Hematopoietic multipotent progenitor cell (in vitro differentiated cells): ENCODE measurements around the gene FAM3B. TPM values are rescaled to one million over a fixed set of nuclear protein-coding genes. Genes with fewer than 3 reads are reported as not detected.

ENCODE experiments used
- DNase-seq, 3 donors: peaks; one replicate each; pipeline ENCODE4 v3.0.0-alpha.2; 2011 to 2015; ENCODE audit warnings: low read depth in 2 of 3, low spot score in 2 of 3
- total RNA-seq: library from RNA; depleted of rRNA; stranded (reverse); fragments of >200 nt; gene quantifications from one replicate; pipeline ENCODE4 v1.2.3, GENCODE V29; 2012

The FAM3B gene
- total RNA-seq, 1 donor = under 0.01 TPM

DNA sequence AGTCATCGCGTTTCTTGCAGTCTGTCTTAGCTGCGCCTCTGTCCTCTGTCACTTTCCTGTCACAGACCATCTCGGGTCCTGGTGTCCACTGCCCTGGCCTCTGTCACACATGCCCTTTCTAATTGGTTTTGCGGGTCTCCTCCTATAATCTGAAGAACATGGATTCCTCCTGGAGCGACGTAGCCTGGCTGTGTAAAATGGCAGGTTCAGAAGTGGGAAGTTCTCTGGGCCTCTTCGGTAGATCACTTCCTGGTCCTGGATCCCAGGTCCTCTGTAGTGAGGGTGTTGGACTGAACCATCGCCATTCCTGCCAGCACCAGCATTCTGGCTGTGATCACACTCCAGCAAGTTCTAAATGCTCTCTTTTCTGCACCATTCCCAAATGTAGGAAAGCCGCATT lies 857 bp downstream of the FAM3B start:
- no peak for DNase-seq

DNA sequence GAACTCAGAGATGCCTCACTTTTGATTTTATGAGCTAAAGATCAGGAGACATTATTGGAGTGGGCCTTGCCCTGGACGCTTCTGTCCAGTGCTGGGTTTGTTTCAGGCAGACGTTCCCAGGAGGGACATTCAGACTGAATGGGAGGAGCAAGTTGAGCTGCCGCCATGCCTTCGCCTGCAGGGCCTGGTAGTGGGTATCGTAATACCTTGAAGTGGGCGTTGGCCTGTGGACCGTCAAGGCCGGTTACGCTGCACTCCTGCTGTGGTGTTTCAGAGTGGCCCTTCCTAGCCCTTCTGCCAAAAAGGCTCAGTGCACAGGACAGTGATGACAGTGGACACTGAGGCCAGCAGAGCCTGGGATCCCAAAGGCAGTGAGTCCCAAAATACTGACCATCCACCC lies 1.6 kb downstream of the FAM3B start:
- DNase-seq = no peak

DNA sequence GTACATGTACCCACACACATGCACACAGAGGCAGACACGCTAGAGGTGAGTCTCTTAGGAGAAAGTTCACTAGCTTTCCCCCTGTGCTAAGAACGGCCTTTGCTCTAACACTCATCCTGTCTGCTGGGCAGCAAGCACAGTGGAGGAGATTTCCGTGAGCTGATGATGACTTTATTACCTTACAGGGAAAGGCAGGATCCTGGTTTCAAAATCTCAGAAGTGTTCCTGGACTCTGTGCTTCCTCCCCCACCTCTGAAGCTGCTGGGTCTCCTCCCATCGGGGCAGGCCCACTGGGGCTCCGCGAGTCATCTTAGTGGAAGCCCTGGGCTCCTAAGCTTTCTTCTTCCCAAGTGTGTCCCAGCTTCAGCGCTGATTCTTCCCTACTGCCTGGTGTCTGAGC lies 2.7 kb downstream of the FAM3B start:
- DNase-seq = no peak

DNA sequence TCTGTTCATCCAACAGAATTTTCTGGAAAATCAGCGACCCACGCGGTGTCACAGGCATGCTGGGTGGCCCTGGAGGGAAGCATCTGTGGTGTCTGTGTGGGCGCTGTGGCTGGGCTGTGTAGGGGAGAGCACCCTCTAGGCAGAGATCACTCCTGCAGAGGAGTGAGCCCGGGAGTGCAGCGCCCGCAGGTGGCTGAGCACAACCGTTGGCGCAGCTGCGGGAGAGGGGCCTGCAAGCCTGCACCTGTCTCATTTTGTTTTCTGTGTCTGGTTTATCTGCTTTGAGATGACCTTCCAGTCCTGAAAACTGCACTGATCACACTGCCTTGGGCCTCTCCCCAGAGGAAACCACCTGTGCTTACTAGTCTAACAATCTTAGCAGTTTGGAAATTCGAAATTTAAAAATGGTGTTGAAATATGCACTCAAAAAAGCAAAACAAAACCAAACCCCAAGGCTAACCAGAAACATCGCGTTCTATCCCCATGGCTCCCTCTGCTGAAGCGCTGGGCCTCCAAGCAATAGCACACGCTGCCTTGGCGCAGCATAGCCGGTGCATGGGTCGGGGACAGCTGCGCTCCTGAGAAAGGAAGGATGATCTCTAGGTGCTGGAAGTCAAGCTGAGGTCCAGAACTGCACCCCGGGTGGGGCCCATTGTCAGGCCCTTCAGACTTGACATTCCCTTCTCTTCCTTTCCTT lies 4.8 kb downstream of the FAM3B start:
- DNase-seq = no peak

DNA sequence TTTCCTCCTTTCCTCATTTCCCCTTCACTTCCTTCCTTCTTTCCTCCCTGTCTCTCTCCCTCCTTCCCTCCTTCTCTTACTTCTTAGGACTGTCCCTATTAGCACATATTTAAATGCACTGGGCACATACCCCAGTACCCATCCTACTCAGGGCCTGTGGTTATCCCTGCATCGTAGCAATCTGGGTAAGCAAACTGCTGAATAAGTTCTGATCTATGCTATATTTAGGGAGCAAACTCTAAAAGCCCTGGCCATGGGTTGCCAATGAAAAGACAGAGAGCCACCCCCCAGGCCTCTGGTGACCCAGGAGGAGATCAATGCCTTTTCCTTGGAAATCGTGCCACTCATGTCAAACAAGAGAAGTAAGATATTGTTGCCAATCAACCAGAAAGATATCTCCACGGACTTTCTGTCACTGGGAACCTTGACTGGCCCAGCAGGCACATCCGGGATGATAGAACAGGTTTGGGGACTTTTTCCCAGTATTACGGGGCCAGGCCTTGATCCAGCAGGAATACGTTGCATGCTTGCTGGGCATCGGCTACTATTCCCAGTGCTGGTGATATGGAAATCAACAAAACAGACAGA lies 5.4 kb downstream of the FAM3B start:
- DNase-seq = no peak

DNA sequence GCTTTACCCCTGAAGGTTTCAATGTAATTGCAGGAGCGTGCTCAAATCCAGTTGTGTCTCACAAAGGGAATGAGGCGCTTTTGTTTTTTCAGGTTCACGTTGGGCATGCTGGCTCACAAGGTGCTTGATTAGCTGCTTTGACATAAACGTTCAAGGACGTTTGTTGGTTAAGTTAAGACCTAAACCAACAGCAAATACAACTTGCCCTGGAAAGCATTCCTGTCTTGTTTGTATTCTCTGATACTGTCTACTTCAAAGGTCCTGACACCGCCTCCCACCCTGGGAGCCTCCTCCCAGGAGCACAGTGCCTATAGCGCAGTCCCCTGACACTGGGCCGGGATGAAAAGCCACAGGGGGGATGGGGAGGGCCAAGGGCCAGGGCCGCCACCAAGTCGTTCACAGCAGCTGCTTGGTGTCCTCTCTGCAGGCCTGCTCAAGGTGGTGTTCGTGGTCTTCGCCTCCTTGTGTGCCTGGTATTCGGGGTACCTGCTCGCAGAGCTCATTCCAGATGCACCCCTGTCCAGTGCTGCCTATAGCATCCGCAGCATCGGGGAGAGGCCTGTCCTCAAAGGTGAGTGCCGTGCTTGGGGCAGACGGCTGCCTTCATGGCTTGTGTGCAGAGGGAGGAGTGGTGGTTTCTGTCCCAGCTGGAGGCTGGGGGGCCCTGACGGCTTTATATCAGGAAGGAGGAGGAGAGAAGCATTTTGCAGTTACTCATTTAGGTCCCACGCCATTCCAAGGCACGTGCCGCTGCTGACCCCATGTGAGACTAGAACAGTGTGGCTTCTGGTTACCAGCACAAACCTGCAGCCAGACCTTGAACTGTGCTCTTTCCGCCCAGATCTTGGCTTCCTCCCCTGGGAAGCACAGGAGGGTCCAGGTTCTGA lies 6.1 kb downstream of the FAM3B start:
- DNase-seq = no peak

DNA sequence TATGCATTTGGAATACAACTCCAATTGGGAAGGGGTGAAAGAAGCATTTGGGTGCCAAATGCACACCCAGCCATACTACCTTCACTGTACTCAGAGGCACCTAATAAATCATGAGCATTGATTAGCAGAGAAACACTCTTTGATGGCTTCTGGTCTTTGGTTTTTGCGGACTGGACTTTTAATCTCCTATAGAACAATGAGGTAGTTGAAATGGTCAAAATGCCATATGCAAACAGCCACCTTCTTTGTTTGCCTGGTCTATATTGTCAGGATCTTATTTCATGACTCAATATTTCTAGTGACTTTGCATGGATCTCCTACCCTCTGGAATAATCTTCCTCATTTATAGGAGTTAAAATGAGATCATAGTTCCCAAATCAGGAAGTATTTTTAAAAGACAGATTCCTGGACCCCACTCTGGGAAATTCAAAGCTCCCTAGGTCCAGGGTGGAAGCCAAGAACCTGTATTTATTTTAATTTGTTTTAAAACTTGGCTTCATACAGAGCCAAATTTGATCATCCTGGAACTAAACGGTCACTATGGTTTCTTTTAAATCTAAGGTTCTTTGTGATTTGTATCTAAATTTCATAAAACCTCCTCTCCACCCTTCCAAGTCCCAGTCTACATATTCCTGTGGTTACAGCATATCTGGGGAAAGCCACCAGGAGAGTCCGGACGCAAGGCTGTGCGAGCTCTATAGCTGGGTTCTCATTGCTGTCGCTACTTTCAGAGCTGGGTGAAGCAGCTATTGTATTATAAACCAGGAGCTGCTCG lies 8.7 kb downstream of the FAM3B start:
- no peak for DNase-seq

DNA sequence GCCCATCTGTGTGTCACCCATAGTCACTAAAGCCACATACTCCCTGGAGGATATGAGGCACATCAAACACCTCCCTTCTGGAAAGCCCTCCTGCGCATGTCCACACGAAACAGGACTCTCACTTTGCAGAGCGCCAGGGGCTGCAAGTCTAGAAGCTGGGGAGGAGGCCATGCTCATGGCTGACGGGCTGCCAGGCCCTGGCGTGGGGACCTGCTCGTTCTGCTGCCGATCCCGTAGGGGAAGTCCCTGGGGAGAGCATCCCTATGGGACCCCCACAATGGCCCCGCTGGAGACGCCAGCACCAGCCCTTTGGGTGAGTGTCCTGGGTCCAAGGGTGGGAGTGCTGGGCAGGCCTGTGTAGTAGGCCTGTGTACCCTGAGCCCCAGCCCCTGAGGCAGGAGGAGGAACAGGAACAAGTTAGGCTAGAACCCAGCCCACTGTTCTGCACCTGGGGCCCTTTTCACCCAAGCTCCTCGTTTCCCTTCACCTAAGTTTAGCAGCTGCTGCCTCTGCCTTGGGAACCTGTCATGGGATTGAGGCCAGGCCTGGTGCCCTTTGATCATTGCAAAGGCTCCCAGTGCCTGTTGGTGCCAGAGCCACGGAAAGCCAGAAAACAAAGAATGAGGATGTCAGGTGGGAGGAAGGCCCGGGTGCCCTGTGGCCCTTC lies 9.9 kb downstream of the FAM3B start:
- no peak for DNase-seq

DNA sequence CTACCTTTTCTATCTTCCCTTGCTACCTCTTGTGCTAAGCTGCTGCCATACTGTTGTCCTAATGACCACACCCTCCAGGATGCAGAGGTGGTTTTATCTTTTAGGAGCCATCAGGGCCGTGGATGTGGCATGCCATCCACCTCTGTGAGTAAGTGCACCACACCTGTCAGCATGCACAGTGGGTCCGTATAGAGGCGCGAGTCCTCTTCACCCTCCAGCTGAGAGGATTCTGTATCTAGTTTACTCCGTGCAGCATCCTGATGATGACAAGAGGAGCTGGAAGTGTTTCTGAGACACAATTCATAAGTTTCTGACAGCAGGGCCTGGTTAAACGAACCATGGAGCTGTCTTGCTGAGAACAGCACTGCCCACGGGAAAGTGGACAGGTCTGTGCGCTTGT lies 11.2 kb downstream of the FAM3B start:
- DNase-seq = no peak

DNA sequence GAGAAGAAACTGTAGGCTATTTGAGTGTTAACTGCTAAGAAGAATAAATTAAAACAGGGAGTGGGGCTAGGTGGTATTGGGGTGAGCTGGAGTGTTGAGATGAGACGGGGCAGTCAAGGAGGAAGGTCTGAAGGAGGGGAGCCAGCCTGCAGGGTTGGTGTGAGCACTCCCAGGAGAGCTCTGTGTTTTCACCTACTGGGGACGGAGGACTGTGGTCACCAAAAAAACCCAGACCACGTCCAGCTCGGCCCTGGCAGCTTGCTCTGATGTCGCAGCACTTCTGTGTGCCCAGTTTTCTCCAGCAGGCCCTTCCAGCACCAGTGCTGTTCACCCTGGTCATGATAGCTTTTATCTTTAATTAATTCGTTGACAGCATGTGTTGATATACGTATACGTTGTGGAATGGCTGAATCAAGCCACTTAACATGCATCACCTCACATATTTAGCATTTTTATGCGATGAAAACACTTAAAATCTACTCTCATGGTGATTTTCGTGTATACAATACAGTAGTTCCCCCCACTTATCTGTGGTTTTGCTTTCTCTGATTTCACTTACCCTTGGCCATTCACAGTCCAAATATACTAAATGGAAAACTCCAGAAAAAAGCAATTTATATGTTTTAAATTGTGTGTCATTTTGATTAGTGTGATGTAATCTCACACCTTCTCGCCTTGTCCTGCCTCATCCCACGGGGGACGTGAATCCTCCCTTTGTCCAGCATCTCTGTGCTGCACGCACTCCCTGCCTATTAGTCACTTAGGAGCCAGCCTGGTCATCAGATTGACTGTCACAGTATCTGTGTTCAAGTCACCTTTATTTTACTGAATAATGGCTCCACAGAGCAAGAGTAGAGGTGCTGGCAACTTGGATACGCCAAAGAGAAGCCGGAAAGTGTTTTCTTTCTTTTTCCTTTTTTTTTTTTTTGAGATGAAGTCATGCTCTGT lies 12.3 kb downstream of the FAM3B start:
- no peak for DNase-seq

DNA sequence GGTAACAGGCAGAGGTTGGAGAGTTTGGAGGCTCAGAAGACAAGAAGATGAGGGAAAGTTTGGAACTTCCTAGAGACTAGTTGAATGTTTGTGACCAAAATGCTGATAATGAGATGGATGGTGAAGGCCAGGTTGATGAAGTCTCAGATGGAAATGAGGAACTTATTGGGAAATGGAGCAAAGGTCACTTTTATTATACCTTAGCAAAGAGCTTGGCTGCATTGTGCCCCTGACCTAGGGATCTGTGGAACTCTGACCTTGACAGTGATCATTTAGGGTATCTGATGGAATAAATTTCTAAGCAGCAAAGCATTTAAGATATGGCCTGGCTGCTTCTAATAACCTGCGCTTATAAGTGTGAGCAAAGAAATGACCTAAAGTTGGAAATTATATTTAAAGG lies 17.2 kb downstream of the FAM3B start:
- DNase-seq = no peak

DNA sequence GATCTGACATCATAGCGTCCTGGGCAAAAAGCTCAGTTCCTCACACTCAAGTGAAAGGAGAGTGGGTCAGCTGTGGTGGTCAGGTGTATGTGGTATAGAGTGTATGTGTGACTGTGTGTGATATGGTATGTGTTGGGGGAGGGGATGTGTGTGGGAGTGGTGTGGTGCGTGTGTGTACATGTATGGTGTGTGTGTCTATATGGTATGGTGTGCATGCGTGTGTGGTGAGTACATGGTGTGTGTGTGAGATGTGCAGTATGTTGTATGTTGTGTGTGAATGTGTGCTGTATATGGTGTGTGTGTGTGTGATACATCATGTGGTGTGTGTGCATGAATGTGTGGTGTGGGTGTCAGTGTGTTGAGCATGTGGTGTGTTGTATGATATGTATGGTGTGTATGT lies 20.9 kb downstream of the FAM3B start:
- no peak for DNase-seq

DNA sequence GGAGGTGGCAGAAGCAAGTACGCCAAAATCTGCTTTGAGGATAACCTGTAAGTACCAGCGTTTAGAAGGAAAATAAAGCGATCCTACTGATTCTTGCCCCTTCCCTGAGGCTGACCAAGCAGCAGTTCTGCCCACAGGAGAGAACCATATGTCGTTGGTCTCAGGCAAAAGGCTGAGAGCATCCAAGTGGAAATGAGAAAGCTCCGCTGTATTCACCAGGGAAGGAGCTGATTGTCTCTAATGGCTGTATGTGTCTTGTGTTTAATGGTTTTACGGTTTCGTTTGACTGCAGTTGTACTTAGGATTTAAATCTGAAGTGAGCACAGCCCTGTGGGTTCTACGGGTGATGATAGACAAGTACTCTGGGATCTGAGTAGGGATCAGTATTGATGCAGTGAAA lies 21.9 kb downstream of the FAM3B start:
- DNase-seq = no peak

DNA sequence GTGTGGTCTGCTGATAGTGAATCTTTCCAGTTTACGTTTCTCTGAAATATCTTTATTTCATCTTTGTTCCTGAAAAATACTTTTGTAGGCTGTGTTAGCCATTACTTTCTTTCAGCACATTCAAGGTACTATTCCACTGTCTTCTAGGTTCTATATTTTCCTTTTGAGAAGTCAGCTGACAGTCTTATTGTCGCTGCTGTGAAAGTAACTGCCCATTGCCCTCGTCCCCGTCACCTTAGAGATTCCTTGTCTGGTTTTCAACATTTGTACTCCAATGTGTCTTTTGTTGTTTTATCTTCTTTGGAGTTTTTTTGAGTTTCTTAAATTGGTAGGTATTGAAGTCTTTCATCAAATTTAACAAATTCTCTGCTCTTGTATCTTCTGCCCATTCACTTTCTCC lies 25.4 kb downstream of the FAM3B start:
- DNase-seq = no peak

DNA sequence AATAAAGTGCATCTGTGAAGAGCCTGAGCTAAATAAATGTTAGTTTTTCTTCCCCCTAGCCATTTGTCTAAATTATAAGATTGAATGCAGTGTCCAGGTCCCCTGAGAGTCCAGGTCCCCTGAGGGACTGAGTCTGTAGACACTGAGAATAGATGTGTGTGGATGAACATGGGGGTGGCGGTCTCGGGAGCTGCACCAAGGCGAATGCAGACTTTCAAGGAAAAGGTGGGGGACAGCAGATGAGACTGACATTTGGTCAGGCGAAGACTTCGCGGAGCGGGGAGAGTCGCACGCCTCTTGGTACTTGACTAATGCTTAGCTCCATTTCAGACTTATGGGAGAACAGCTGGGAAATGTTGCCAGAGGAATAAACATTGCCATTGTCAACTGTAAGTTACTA lies 27.5 kb downstream of the FAM3B start:
- DNase-seq = no peak

DNA sequence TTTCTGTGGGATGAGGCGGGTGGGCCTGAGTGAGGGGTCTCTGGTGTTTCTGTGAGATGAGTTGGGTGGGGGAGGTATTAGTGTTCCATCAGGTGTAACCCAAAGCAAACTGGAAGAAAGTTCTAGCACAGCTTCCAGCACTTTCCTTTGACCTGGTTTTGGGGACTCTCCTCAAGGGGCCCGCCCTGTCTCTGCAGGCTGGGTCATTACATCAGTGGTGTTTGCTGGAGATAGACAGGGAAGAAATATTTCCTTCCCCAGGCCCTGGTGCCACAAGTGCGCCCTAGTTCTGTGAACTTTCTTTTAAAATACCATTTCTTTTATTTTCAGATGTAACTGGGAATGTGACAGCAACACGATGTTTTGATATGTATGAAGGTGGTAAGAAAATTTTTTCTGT lies 28.8 kb downstream of the FAM3B start:
- DNase-seq = no peak

DNA sequence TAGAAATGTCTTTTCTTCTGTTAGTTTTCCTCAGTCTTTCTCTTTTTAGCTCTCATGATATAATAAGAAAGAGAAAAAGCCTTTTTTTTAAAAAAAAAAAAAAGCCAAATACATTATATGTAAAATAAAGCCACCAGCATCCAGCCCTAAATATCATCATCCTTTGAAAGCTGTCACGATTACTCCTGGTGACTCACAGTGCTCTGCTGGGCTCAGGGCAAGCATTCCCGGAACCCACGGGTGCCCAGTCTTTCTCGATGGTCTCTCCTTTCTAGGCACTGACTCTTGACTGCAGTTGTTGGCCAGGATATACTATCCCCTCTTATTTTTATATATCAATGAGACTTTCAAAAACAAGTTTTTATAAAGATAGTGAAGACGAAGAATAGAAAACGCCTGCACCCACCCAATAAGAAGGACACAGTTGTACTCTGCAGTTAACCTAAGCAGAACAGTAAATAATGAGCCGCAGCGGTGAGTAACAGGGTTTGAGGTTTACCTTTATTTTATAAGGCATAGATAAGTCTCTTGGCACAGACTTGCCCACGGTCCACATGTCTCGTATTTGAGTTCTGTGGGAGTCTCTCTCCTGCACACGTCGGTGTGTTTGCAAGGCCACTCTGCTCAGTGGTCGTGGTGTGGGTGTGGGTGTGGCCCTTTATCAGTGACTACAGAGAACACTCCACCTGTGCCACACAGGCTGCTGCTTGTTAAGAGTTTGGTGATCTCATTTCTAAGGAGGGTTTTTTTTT lies 29.5 kb downstream of the FAM3B start:
- no peak for DNase-seq

DNA sequence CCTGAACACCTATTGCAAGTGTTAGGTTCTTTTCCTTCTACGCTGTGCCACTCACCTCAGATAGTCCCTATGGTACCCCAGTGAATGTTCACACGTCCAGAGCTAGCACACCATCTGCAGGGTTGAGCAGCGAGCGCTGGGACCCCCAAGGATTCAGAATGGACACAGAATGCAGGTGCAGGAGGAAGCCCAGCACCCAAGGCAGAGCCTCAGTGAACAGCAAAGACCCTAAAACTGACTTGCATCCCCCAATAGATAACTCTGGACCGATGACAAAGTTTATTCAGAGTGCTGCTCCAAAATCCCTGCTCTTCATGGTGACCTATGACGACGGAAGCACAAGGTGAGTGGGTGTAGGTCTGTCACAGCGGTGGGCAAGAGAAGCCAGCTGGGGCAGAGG lies 30.2 kb downstream of the FAM3B start:
- no peak for DNase-seq

DNA sequence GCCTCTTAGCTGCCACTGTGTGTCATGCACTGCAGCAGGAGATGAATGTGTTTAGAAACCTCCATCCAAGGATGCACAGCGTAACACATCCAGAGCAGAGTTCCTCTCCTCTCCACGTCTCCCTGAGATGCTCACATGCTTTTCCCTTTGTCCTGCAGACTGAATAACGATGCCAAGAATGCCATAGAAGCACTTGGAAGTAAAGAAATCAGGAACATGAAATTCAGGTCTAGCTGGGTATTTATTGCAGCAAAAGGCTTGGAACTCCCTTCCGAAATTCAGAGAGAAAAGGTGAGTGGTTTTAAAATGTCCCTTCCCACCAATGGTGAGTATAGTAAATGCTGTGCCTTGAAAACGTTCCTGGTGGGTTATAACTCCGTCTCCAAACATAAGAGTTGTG lies 31.8 kb downstream of the FAM3B start:
- no peak for DNase-seq
